Panc1 (cell line): ENCODE measurements around the gene FGF4. TPM values are rescaled to one million over a fixed set of nuclear protein-coding genes. Genes with fewer than 3 reads are reported as not detected.

ENCODE experiments used
- ATAC-seq: fragments of 200-7000 bp; cut with Tn5 transposase; 2 replicates; pipeline ENCODE4 v1.9.1; 2020; ENCODE audit warnings: mild to moderate bottlenecking, moderate library complexity
- BruUV-seq: library from RNA; stranded (reverse); fragments of 400-500 nt; replicated peaks from 2 replicates; lab custom pipeline; 2021; lab: Mats Ljungman, UMichigan
- CTCF ChIA-PET: fragments of 300-600 bp; sonication (Branson Sonifier 250); formaldehyde crosslinking; loops from one replicate; lab custom pipeline; 2022; ENCODE audit warnings: antibody characterized with exemption; lab: Charles Lee
- POLR2A ChIA-PET: fragments of 300-600 bp; sonication (Branson Sonifier 250); formaldehyde crosslinking; loops from one replicate; lab custom pipeline; 2022; ENCODE audit warnings: antibody characterized with exemption; lab: Charles Lee
- DNase-seq: peaks from one replicate; pipeline ENCODE4 v3.0.0-alpha.2; 2010; ENCODE audit warnings: low read depth, low spot score
- H3K27ac ChIP-seq: 2 replicates; pipeline ENCODE4 v1.5.1; 2011; ENCODE audit warnings: mild to moderate bottlenecking, low read length, inconsistent platforms
- H3K27me3 ChIP-seq: fragments of 200-500 bp; sonication (Bioruptor generic); 2 replicates; pipeline ENCODE4 v1.6.0; 2014; ENCODE audit warnings: low read length, inconsistent platforms; ENCODE audit not compliant: control insufficient read depth, insufficient read depth
- H3K36me3 ChIP-seq: fragments of 200-500 bp; sonication (Bioruptor generic); 2 replicates; pipeline ENCODE4 v1.5.1; 2014; ENCODE audit warnings: inconsistent platforms, mild to moderate bottlenecking, low read length, moderate library complexity; ENCODE audit not compliant: control insufficient read depth, insufficient read depth
- H3K4me1 ChIP-seq: 2 replicates; pipeline ENCODE4 v1.5.1; 2011; ENCODE audit warnings: inconsistent platforms, mild to moderate bottlenecking, low read length, moderate library complexity; ENCODE audit not compliant: control insufficient read depth, insufficient read depth
- H3K4me3 ChIP-seq, 2 experiments: 2 replicates each; pipeline ENCODE4 v1.5.1; 2011 to 2012; ENCODE audit warnings: low read depth in 2 of 2, low read length in 2 of 2, mild to moderate bottlenecking in 2 of 2, inconsistent platforms in 1 of 2, moderate library complexity in 1 of 2
- H3K9me3 ChIP-seq: fragments of 200-500 bp; sonication (Bioruptor generic); 2 replicates; pipeline ENCODE4 v1.5.1; 2014; ENCODE audit warnings: low read depth, mild to moderate bottlenecking, inconsistent platforms, low read length, moderate library complexity; ENCODE audit not compliant: control insufficient read depth, insufficient read depth
- POLR2AphosphoS5 ChIP-seq: IDR thresholded peaks from 2 replicates; pipeline ENCODE4 v1.6.1; 2012; ENCODE audit warnings: mild to moderate bottlenecking, low read depth, low read length, moderate library complexity
- REST ChIP-seq, 2 experiments: IDR thresholded peaks; 2 replicates each; pipeline ENCODE4 v1.6.1; 2011 to 2012; ENCODE audit warnings: low read depth in 2 of 2, control low read depth in 1 of 2, low read length in 1 of 2, mild to moderate bottlenecking in 1 of 2, moderate library complexity in 1 of 2; ENCODE audit not compliant: insufficient read depth in 1 of 2
- SIN3A ChIP-seq: IDR thresholded peaks from 2 replicates; pipeline ENCODE4 v1.6.1; 2012; ENCODE audit warnings: low read depth, mild to moderate bottlenecking, low read length, moderate library complexity, borderline replicate concordance; ENCODE audit not compliant: insufficient read depth
- TCF7L2 ChIP-seq: IDR thresholded peaks from 2 replicates; pipeline ENCODE4 v1.6.1; 2011; ENCODE audit warnings: mild to moderate bottlenecking, low read depth, low read length, inconsistent platforms
- in situ Hi-C: cut with HindIII; loops from 2 replicates; pipeline ENCODE4 v1.10.0; 2016; ENCODE audit warnings: low sequenced_read_pairs, low pct_unique_long_range_greater_than_20kb
- intact Hi-C: fragments of 100-400 bp; cut with micrococcal nuclease; formaldehyde crosslinking; loops from one replicate; pipeline ENCODE4 v1.10.0; 2022; ENCODE audit not compliant: unreplicated experiment
- total RNA-seq: library from RNA; stranded (reverse); gene quantifications from one replicate; pipeline ENCODE4 v1.2.1, GENCODE V29; 2021; ENCODE audit not compliant: unreplicated experiment
- TF ChIP-seq, protein P1 (sequence below): fragments of 450-650 bp; IDR thresholded peaks from 2 replicates; pipeline ENCODE4 v1.5.1; 2017; ENCODE audit warnings: mild to moderate bottlenecking

The FGF4 gene
- total RNA-seq, 1 experiment from 2014 or later = not detected

DNA sequence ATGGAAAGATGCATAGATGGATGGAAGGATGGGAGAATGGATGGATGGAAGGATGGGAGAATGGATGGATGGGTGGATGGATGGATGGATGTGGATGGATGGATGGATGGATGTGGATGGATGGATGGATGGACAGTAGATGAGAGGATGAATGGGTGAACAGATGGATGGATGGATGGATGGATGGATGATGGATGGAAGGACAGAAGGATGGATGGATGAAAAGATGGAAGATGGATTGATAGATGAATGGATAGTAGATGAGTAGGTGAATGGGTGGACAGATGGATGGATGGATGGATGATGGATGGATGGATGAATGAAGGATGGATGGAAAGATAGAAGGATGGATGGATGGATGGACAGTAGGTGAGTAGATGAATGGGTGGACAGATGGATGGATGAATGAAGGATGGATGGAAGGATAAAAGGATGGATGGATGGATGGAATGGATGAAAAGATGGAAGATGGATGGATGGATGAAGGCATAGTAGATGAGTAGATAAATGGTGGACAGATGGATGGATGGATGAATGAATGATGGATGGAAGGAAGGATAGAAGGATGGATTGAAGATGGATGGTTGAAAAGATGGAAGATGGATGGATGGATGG lies 28.6 kb upstream of the FGF4 start:
- TF ChIP-seq SIN3A (no peak), REST (IDR thresholded peaks at IDR 0.05; ENCODE audit: insufficient read depth in 1 of 2, low read depth in 2 of 2, low read length in 1 of 2) (no peak), TCF7L2 (no peak), POLR2AphosphoS5 (no peak)
- TF ChIP-seq, protein P1, sequence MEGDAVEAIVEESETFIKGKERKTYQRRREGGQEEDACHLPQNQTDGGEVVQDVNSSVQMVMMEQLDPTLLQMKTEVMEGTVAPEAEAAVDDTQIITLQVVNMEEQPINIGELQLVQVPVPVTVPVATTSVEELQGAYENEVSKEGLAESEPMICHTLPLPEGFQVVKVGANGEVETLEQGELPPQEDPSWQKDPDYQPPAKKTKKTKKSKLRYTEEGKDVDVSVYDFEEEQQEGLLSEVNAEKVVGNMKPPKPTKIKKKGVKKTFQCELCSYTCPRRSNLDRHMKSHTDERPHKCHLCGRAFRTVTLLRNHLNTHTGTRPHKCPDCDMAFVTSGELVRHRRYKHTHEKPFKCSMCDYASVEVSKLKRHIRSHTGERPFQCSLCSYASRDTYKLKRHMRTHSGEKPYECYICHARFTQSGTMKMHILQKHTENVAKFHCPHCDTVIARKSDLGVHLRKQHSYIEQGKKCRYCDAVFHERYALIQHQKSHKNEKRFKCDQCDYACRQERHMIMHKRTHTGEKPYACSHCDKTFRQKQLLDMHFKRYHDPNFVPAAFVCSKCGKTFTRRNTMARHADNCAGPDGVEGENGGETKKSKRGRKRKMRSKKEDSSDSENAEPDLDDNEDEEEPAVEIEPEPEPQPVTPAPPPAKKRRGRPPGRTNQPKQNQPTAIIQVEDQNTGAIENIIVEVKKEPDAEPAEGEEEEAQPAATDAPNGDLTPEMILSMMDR = no peak
- Histone ChIP-seq H3K4me3 (no peak overlapping the region), H3K27ac (no peak overlapping the region), H3K36me3 (no peaks in the 10 kb centered on the region), H3K4me1 (no peaks in the 10 kb centered on the region), H3K27me3 (peaks cover 3% of the 10 kb centered on the region; the same call in 1 of the 2 replicates), H3K9me3 (no peaks in the 10 kb centered on the region)
- DNase-seq = no peak
- ChIA-PET POLR2A (no interaction called here), CTCF (no interaction called here)
- in situ Hi-C loops = no loop called here
- intact Hi-C loops = loop anchor here (5.0 kb wide), 1 partner anchor 101 kb away; the partner anchor contains the start of gene FGF19
- no TSS peak for BruUV-seq
- ATAC-seq = no peak

DNA sequence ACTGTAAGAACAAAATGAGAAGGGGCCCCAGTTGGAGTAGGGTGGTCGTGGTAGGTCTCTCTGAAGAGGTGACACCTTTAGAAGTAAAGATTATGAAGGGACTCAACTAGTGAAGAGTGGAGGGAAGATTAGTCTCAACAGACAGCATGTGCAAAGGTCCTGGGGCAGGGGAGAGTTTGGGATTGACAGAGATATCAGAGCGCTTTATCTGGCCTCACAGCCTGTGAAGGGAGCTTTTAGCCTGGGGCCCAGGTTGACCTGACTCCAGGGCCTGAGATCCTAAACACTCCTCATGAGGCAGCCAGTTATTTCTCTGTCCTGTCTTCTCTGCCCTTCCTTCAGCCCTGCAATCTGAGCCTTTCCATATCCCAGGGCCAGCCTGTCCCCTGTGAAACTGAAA lies 27.9 kb upstream of the FGF4 start:
- in situ Hi-C loops = no loop called here
- TF ChIP-seq REST (IDR thresholded peaks at IDR 0.05; ENCODE audit: insufficient read depth in 1 of 2, low read depth in 2 of 2, low read length in 1 of 2) (no peak), TCF7L2 (no peak), SIN3A (no peak), POLR2AphosphoS5 (no peak)
- TF ChIP-seq, protein P1 = no peak
- Histone ChIP-seq H3K4me1 (no peaks in the 10 kb centered on the region), H3K4me3 (no peak overlapping the region), H3K27me3 (peaks cover 3% of the 10 kb centered on the region; the same call in 1 of the 2 replicates), H3K9me3 (no peaks in the 10 kb centered on the region), H3K27ac (no peak overlapping the region), H3K36me3 (no peaks in the 10 kb centered on the region)
- ATAC-seq = no peak
- ChIA-PET POLR2A (no interaction called here), CTCF (no interaction called here)
- DNase-seq = no peak
- no TSS peak for BruUV-seq
- intact Hi-C loops = loop anchor here (5.0 kb wide), 1 partner anchor 101 kb away; the partner anchor contains the start of gene FGF19
